GM21529 (cell line): ENCODE measurements around the gene MIER2.
A peak's percentile ranks its signal among the peaks of the same experiment; 100 is the strongest.
"Not testable (repeated sequence)": the region's sequence is repeated elsewhere in the genome, so short reads cannot be mapped to it uniquely, and the experiment has no call there.

Experiments
- ATAC-seq: cut with Tn5 transposase; IDR thresholded peaks from one replicate; pipeline ENCODE4 v1.9.1; 2021; ENCODE audit not compliant: unreplicated experiment

MIER2 gene

DNA sequence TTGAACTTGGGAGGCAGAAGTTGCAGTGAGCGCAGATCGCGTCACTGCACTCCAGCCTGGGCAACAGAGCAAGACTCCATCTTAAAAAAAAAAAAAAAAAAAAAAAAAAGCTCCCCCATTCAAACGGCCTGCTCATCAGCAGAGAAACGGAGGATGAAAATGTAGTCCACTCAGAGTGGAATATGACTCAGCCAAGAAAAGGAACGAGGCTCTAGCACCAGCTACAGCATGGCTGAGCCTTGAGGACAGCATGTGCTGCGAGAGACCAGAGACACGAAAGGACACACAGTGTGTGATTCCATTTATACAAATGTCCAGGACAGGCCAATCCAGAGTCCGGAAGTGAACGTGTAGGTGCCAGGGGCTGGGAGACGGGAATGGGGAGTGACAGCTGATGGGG, 18.1 kb upstream of the MIER2 start:
- ATAC-seq, result no peak

DNA sequence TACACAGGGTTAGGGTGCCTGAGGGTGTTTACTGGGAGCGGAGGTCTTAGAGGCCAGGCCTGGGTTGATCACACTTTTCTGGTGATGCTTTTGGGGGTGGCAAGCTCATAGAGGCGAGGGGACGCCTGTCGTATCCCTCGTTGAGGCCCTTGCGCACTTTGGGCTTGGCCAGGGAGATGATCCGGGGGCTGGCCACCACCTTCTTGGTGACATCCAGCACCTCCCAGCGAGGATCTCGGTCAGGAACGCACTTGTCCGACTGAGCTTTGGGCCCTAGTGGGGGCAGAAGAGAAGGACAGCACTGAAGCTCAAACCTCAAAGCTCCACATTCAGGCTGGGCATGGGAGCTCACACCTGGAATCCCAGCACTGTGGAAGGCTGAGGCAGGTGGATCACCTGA, 17.6 kb upstream of the MIER2 start:
- no peak for ATAC-seq

DNA sequence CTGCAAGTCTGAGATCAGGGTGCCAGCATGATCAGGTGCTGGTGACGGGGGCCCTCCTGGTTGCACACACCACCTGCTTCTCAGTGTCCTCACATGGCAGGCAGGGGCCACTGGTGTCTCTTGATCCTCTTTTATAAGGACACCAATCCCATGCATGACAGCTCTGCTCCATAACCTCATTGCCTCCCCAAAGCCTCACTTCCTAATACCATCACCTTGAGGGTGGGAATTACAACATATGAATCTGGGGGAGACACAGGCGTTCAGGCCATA, 15.0 kb upstream of the MIER2 start:
- no peak for ATAC-seq

DNA sequence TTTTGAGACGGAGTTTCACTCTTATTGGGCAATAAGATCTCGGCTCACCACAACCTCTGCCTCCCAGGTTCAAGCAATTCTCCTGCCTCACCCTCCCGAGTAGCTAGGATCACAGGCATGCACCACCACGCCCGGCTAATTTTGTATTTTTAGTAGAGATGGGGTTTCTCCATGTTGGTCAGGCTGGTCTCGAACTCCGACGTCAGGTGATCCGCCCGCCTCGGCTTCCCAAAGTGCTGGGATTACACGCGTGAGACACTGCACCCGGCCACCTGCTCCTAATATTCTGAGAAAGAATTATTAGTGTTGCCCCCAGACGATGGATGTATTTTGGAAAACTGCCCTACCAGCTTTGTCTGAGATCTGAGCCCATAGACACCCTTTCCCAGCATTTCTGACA, 10.9 kb upstream of the MIER2 start:
- not testable (repeated sequence) for ATAC-seq

DNA sequence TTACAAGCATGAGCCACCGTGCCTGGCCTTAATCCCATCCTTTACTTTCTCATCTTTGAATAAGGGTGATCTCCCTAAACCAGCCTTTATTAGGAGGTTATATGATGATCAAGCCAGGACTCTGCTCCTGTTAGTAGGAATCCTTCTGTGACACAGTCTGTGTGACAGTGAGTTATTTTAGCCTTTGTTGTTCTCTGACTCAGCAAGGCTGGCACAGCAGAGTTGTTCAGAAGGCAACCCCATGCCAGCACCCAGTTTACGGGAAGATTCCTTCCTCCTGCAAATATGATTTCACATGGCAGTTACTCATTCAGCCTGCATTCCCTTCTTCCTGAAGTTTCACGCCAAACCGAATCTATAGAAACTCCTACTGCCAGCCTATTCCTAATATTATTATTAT, 10.5 kb upstream of the MIER2 start:
- ATAC-seq, result no peak

DNA sequence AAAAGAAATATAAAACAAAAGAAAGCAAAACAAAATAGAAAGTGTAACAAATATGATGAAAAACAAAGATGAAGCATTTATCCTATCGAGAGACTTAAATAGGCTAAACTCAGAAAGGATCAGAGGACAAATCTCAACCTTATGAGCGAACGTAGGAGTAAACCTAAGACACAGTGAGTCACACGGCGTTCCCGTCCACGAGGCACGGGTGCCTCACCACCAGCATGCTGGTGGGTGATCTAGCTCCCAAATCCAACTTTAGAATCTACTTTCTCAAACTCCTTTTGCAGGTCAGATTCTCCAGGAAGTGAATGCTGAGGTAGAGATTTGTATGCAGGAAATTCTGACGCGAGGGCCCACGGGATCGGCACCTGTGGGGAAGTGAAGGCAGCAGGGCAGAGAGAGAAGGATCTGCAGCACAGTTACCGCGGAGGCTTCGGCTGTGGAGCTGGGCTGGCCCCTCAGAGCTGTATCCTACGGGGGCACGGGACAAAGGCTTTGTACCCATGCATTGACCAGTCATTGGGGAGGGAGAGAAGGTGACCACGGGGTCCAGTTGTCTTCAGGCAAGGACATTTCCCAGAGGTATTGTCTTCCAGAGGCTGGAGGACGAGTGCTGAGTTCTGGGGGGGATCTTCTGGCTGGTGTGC, 7.5 kb upstream of the MIER2 start:
- no peak for ATAC-seq

DNA sequence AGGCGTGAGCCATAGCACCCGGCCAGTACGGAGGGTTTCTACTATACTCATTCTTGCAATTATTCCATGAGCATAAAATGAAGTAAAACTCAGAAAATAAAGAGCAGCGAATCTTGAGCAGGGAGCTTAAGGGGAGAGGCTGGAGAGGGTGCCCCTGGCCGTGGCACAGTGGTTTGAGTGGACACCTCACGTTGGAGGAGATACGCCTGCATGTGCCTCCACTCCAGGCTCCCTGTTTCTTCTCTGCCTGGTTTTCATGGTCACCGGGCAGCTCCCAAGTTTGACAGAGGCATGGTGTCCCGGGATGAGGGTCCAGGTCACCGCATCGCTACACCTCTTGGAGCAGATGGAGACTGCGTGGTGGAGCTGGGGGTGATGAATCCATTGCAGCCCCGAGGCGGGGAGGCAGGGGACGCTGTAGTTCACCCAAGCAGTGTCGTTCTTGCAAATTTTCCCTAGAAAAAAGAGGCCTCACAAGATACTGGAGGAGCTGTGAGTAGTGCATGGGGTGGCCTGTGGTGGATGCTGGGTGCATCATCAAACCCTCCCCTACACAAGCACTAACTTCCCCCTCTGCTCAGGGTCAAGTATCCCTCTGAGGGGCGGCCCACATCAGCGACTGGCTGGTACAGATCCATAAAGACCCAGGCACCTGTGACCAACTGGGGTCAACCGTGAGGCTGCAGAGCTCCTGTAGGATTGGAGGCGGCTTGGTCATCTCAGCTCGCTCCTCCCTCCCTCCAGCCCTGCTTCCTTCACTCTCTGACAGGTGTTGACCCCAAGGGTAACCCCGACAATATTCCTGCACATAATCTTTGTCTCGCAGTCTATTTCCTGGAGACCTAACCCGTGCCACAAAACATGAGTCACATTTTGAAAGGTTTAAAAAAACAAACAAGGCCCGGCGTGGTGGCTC, 3.6 kb upstream of the MIER2 start:
- ATAC-seq, result no peak

DNA sequence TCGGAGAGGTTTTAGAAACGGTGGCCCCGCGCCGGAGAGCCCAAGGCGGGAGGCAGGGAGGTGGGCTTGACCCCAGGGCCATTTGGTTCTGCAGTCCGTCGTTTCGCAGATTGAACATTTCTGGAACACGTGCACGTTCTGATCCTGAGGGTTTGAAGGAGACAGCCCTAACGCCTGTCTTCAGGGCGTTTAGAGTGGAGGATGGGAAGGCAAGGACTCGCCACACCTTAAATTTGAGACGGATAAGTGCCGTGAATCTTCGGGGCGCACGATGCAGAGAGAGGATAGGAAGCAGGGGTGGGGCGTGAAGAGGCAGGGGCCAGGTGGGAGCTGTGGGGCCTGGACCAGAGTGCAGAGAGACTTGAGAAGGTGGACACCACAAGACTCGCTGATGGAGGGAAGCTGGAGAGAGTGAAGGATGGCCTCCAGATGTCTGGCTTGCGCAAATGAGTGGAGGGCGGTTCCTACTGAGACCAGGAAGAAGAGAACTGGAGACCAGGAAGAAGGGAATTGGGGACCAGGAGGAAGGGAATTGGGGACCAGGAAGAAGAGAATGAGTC, 804 bp upstream of the MIER2 start:
- no peak for ATAC-seq

DNA sequence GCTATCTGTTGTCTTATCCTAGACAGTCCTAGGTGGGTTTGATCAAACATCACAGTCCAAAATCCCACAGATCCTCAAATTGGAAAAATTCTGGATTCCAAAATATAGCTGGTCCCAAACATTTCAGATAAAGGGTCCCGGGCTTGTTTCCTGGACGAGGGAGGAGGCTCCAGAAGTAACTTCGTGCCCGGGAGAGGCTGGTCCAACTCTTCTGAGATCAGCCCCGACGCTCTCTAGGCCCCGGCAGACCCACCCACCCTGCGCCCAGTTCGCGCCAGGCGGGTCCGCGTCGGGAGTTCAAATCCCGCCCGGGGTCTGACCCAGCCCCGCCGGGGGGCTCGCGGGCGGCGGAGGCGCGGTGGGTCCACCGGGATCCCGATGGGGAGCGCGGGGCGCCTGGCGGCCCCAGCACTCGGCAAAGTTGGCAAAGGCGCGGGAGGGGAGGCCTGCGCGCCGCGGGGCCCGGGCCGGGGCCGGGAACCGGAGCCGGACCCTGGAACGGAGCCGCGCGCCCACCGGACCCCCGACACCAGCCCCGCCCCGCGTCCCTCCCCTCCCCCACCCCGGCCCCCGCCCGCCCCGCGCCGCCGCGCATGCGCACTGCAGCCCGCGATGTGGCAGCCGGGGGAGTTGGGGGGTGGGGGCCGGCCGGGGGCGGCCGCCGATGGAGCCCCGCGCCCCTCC, 513 bp downstream of the MIER2 start:
- peak; percentile 31 for ATAC-seq

DNA sequence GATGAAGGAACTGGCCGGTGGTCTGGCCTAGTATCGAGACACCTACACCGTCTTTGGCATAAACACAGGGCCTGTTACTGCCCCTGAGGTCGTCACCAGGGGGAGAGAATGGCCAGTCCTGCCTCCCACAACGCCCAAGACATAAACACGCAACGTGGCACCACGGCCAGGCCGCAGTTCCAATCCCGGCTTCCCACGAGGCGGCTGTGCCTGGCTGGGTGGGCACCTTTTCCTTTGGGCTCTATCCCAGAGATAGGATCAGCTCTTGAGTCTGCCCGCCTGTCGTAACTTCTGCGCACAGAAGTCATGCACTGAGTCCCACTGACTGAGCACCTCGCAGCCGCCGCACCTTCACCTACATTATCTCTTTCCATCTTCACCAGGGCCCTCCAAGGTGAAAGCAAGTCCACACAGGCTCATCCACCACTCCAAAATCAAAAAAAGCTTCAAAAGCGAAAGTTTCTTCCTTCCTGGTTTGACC, 1.1 kb downstream of the MIER2 start:
- no peak for ATAC-seq

DNA sequence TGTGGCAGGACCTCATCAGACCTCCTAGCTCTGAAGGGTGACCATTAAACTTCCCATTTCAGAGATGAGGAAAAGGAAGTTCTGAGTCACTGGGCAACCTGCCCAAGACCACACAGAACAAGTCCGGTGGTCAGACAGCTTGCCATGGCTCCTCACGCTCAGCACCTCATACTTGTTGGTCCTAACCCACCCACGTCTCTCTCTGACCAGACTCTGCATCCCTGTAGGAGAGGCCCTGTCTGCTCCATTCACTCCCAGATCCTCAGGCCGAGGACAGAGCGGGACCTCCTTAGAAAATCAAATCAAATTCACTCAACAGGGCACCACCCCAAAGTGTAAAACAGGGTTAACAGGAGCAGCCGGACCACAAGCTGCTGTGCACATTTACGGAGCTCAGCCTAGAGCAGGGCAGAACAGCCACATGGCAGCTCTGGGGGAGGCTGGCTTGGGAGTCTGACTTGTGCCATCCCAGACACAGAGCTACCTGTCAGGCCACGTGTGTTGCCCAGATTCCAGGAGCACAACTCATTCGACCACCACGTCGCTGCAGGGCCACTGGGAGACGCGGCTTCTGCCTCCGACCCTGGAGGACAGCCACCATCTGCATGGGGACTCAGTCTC, 1.7 kb downstream of the MIER2 start:
- ATAC-seq, result no peak

DNA sequence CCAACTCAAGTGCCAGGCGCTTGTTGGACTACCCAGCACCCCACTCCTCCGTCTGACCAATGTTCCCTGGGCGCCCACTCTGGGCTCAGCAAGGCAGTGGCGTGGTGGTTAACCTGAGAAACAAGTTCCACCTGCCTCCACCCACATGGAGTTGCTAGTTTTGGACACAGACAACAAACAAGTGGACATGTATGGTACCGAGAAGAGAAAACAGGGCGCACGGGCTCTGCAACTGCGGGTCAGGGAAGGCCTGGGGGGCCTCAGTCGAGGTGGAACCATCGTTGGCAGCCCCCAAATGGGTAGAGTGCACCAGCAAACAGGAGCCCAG, 2.5 kb downstream of the MIER2 start:
- ATAC-seq, result no peak

DNA sequence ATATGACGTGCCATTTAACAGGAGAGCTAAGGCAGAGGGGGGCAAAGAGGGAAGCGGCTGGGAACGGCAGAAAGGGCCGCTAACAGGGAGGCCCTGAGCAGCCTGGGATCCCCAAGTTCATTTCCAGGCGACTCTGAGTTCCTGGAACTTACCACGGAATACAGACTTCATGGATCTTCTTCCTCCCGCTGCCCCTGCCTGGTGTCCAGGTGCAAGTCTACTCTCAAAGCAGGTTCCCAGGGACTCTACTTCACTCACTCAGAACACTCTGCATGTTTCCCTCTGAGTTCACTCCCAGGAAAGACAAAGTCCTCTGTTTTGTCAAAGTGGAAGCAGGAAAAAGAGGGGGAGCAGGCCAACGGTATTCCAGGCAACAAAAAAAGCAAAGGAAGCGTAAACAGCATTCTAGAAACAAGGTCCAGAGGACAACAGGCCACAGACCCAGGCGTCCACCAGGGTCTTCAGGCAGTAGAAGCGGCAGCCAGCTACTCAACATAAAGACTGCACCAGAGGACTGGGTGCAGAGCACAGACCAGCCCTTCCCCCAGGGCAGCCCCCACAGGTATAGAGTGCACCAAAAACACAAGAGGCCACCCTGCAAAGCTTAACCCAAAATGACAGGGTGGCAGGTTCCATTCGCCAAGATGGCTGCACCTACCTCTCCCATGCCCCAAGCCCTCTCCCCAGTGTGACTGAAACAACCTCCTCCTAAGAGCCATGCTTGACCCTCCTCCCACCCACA, 3.0 kb downstream of the MIER2 start:
- ATAC-seq, result no peak

DNA sequence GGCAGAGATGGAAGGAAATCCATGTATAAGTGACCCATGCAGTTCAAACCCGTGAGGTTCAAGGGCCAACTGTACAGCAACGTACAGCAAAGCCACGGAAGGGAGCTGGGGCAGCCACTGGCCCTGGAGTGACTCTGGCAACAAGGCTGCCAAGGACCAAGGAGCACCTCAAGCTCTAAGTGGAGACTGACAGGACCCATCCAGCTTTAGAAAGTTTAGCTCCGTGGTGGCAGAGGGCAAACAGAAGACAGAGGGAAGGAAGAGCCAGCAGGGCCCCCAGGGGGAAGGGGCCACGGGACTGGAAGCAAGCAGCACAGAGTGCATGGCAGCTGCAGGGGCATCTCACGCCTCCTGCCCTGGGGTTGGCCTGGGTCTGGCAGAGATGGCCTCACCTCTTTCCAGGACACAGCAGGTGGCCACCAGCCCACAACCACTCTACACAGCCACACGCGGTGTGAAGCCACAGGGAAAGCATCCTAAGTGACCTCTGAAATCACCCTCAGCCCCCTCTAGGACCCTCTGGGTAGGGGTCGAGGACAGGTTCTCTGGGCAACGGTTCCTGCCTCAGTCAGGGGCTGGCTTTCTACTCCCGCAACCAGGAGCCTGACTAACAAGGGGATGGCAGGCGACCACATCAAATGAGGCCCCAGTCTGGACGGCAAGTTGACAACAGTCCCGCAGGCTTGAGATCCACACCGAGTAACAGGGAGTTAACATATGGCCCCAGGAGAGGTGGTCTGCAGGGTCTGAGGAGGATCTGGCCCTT, 3.8 kb downstream of the MIER2 start:
- ATAC-seq, result no peak

DNA sequence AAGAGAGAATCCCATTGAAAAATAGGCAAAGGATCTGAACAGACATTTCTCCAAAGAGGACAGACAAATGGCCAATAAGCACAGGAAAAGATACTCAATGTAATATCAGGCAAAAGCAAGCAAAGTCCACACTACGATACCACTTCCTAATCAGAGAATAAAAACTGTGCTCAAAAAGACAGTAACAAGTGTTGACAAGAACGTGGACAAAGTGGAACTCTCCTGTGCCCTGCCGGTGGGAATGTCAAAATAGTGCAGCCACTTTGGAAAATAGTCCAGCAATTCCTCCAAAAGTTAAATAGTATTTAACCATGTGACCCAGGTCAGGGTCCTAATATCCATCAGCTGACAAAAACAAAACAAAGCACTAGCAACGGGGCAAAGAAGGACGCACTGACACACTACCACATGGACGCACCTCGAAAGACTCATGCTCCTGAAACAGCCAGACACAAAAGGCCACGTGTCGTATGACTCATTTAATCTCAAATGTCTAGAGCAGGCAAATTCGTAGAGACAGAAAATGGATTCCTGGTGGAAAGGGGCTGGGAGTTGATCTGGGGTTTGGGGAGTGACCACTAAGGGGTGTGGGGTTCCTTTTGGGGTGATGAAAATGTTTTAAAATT, 5.2 kb downstream of the MIER2 start:
- ATAC-seq, result no peak

DNA sequence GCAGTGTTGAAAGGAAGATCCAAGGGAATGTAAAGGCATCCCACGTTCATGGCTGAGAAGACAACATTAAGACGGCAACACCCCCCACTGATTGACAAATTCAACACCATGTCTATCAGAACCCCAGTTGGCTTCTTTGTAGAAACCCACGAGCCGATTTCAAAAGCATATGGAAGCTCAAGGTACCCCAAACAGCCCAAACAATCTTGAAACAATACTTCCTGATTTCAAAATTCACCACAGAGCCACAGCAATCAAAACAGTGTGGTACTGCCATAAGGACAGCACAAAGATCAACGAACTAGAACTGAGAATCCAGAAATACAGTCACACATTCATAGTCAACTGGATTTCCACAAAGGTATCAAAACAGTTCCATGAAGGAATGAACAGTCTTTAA, 6.2 kb downstream of the MIER2 start:
- no peak for ATAC-seq

DNA sequence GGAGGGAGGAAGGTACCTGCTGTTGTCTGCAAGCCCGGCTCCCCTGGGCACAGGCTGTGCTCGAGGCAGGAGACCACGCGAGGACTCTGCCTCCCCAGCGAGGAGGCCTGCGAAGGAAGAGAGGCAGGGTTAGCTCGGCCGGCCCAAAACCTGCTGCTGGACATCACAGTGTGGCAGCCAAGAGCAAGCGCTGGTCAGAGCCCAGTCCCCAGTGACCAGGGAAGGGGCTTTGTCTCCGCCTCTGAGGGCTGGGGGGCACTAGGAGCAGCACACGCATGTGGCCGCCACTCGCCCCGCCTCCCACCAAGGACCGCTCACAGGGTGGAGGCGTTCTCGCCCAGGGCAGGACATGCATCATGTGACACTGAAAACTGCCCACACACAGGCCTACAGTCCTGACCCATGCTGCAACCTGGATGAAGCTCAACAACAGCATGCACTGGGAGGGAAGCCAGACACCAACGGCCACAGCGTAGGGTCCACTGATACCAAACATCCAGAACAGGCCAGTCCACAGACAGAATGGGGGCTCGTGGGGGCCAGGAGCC, 8.5 kb downstream of the MIER2 start:
- no peak for ATAC-seq

DNA sequence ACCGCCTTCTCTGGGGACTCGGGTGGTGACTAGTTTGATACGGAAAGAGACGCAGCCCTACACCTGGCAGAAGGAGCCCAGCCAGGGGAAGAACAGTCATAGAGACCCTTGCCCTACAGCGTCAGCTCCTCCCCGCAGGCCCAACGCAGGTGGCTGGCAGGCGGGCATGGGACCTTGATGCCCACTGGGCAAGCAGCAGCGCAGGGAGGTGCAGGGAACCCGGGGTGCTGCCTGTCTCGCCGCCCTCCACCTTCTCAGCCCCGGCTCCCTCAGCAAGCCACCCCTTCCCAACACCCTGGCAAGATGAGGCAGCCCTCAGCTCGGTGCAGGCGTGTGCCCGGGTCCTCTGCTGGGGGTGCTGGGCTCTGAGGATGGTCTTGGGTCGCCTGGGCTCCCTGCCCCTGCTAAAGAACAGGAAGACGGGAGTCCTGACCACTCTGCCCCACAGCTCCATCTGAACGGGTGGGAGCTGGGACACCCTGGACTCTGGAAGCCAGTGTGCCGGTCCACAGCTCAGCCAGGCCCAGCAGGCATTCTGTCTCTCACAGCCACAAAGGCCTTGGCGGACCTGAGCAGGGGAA, 9.0 kb downstream of the MIER2 start:
- no peak for ATAC-seq

DNA sequence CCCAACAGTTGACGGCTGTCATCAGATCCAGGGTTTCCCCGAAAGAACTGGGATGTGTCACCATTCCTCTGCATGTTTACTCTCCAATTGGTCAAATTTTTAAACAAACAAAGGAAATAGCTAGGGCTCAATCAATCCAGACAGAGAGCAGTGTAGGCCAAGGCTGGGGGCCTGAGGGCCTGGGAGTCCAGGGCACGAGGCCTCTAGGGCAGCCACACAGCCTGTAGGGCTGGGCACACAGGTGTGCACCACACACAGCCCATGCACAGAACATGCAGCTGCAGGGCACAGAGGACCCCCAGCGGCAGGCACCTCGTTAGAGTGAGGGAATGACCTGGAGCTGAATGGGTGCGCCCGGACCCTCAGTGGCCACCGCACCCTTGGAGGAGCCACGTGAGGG, 9.5 kb downstream of the MIER2 start:
- no peak for ATAC-seq
